Heart right ventricle (tissue), 16 donors: ENCODE measurements around the gene MEGF9. TPM values are rescaled to one million over a fixed set of nuclear protein-coding genes. Genes with fewer than 3 reads are reported as not detected.

Experiments used
- ATAC-seq, 8 donors: fragments of 200-7000 bp; cut with Tn5 transposase; one replicate each; pipeline ENCODE4 v1.9.1; 2020; ENCODE audit warnings: mild to moderate bottlenecking in 8 of 8, moderate library complexity in 8 of 8, moderate number of reproducible peaks in 1 of 8
- DNase-seq, 2 donors: peaks; one replicate each; pipeline ENCODE4 v3.0.0-alpha.2; 2020
- H3K27ac ChIP-seq, 10 donors: fragments of 200-600 bp; sonication (generic) in 2 of 10; one replicate each; pipeline versions ENCODE4 v1.5.0 to v1.8.0; 2020 to 2022; ENCODE audit warnings: mild to moderate bottlenecking in 3 of 10
- H3K27me3 ChIP-seq, 7 donors: fragments of 200-600 bp; one replicate each; pipeline ENCODE4 v1.8.0; 2021 to 2022; ENCODE audit warnings: mild to moderate bottlenecking in 2 of 7
- H3K36me3 ChIP-seq, 9 donors: fragments of 200-600 bp; sonication (generic) in 1 of 9; one replicate each; pipeline versions ENCODE4 v1.5.0 to v1.8.0; 2020 to 2022; ENCODE audit warnings: mild to moderate bottlenecking in 2 of 9
- H3K4me1 ChIP-seq, 9 donors: fragments of 200-600 bp; sonication (generic) in 1 of 9; one replicate each; pipeline versions ENCODE4 v1.5.0 to v1.8.0; 2020 to 2022; ENCODE audit warnings: mild to moderate bottlenecking in 4 of 9
- H3K4me3 ChIP-seq, 10 donors: fragments of 200-600 bp; sonication (generic) in 2 of 10; one replicate each; pipeline versions ENCODE4 v1.5.0 to v1.8.0; 2020 to 2022; ENCODE audit warnings: mild to moderate bottlenecking in 7 of 10, moderate library complexity in 2 of 10
- H3K9me3 ChIP-seq, 11 donors: fragments of 200-600 bp in 10 of 11; sonication (generic) in 2 of 11; one replicate each; pipeline versions ENCODE4 v1.5.0 to v1.8.0; 2013 to 2022; ENCODE audit warnings: mild to moderate bottlenecking in 2 of 11, control low read depth in 1 of 11, moderate library complexity in 1 of 11
- CTCF ChIP-seq, 9 donors: fragments of 200-600 bp; sonication (generic) in 2 of 9; IDR thresholded peaks; one replicate each; pipeline versions ENCODE4 v1.5.0 to v1.8.0; 2021 to 2022; ENCODE audit warnings: antibody characterized with exemption in 9 of 9, mild to moderate bottlenecking in 5 of 9, moderate library complexity in 1 of 9
- WGBS, 2 donors: extraction: QIAGEN DNeasy Blood & Tissue Kit; methylation state at CpG; one replicate each; pipeline ENCODE4 v1.1.7; 2013; ENCODE audit warnings: inconsistent platforms in 1 of 2; 5-methylcytosine and 5-hydroxymethylcytosine counted together
- intact Hi-C, 10 donors: fragments of 100-400 bp; cut with DNase I; formaldehyde crosslinking; loops; one replicate each; pipeline versions ENCODE4 v1.11.1 to v1.14.2; 2022
- polyA plus RNA-seq, 2 donors: library from polyadenylated mRNA; stranded (reverse); fragments of 200-250 nt; gene quantifications; one replicate each; pipeline ENCODE4 v1.2.3, GENCODE V29; 2013
- total RNA-seq, 10 donors: library from RNA; stranded (reverse); fragmentation: NEBNext Ultra II Directional in 3 of 10; extraction: Animal tissue kit (Norgen Biotek cat#: 25700) in 3 of 10; gene quantifications; one replicate each; pipeline versions ENCODE4 v1.2.1 to v1.2.4, GENCODE V29; 2021 to 2023
- donor health status: Arrhythmogenic right ventricular cardiomyopathy.
- donor health status: ischemic (EF 13 %, LVEDD 7.1; RV severe dilation, severe dysfunction).
- donor health status: healthy with polysubstance abuse.
- donor health status: DM: no; HTN: yes; CAD: no.
- donor health status: DM: no; HTN: no; CAD: no.
- donor health status: ischemic (EF 25% LVEDD 6.9; RV normal size, moderate dysfunction).
- donor health status: ischemic (EF 25% LVEDD 5.7; RV mildly dilated, moderate dysfunction).
- donor health status: healthy.
- donor health status: DM: yes; HTN: yes; CAD: no.
- donor health status: Ischemic cardiomyopathy.
- donor health status: ischemic (EF 35%, LVEDD 5.7; RV mildly dilated, moderate dysfunction).
- donor health status: nonischemic (EF 11% LVEDD 7.7; RV severe dilation, severe dysfunction).
- donor health status: DM: yes; HTN: yes; CAD: no.
- donor health status: PGD.
- donor health status: ischemic (EF 29% LVEDD 5.4; RV normal size, mild dysfunction).
- donor health status: nonischemic (EF 23%, LVEDD 6.1; RV moderate dilation, normal function).

MEGF9 gene
- total and polyA plus RNA-seq, 12 donors = 3.0 to 39.1 (median 8.5) TPM

- TF ChIP-seq CTCF (IDR thresholded peaks at IDR 0.05) = peak in 1 of 9 donors; percentile 24
- Histone ChIP-seq H3K4me3 (no peak overlapping the region), H3K27ac (no peak overlapping the region), H3K27me3 (no peaks in the 10 kb centered on the region), H3K4me1 (no peaks in the 10 kb centered on the region), H3K9me3 (no peaks in the 10 kb centered on the region), H3K36me3 (peaks cover 0 to 33% (median 4%) of the 10 kb centered on the region in 9 donors)
- intact Hi-C loops = loop anchor here in 1 of 10 donors (10.0 kb wide), 1 partner anchor 103 kb away; the partner anchor contains the start of gene MEGF9
- 92 to 97% methylated on average over 1 of the region's 1 CpG for WGBS, 2 donors
- ATAC-seq (no peak), DNase-seq (no peak)
Measured at GRCh38 chr9:120612218-120612617, 102.1 kb downstream of the MEGF9 start.

GRCh38 chr9:120611690-120612068, 102.6 kb downstream of the MEGF9 start:
- Histone ChIP-seq H3K36me3 (peaks cover 0 to 39% (median 4%) of the 10 kb centered on the region in 9 donors), H3K4me3 (no peak overlapping the region), H3K27ac (no peak overlapping the region), H3K9me3 (no peaks in the 10 kb centered on the region), H3K4me1 (no peaks in the 10 kb centered on the region), H3K27me3 (no peaks in the 10 kb centered on the region)
- no peak for DNase-seq
- intact Hi-C loops = loop anchor here in 1 of 10 donors (10.0 kb wide), 1 partner anchor 103 kb away; the partner anchor contains the start of gene MEGF9
- TF ChIP-seq CTCF (IDR thresholded peaks at IDR 0.05) = no peak
- 98 to 100% methylated on average over 1 of the region's 1 CpG for WGBS, 2 donors
- ATAC-seq = no peak

- Histone ChIP-seq H3K4me3 (no peak overlapping the region), H3K4me1 (no peaks in the 10 kb centered on the region), H3K9me3 (no peaks in the 10 kb centered on the region), H3K27me3 (no peaks in the 10 kb centered on the region), H3K27ac (no peak overlapping the region), H3K36me3 (peaks cover 0 to 44% (median 4%) of the 10 kb centered on the region in 9 donors)
- ATAC-seq = peak in 1 of 8 donors; percentile 52
- intact Hi-C loops = loop anchor here in 1 of 10 donors (10.0 kb wide), 1 partner anchor 104 kb away; the partner anchor contains the start of gene MEGF9
- peak in 3 of 9 donors; percentile 21 to 32 (median 24) for TF ChIP-seq CTCF (IDR thresholded peaks at IDR 0.05)
- DNase-seq = no peak
Measured at GRCh38 chr9:120610975-120611689, 103.1 kb downstream of the MEGF9 start.

- Histone ChIP-seq H3K9me3 (no peaks in the 10 kb centered on the region), H3K36me3 (peaks cover 0 to 48% (median 12%) of the 10 kb centered on the region in 9 donors), H3K27me3 (no peaks in the 10 kb centered on the region), H3K4me1 (no peaks in the 10 kb centered on the region), H3K4me3 (no peak overlapping the region), H3K27ac (no peak overlapping the region)
- DNase-seq (no peak), ATAC-seq (no peak)
- 96 to 99% methylated on average over 2 of the region's 2 CpGs for WGBS, 2 donors
- intact Hi-C loops = loop anchor here in 1 of 10 donors (10.0 kb wide), 1 partner anchor 105 kb away; the partner anchor contains the start of gene MEGF9
- TF ChIP-seq CTCF (IDR thresholded peaks at IDR 0.05) = no peak
Measured at GRCh38 chr9:120609636-120610035, 104.6 kb downstream of the MEGF9 start.
